Endodermal cell (in vitro differentiated cells): ENCODE measurements around the gene CA11. TPM values are rescaled to one million over a fixed set of nuclear protein-coding genes. Genes with fewer than 3 reads are reported as not detected.

Source experiments
- DNase-seq: peaks from one replicate; pipeline ENCODE4 v3.0.0-alpha.2; 2017
- H3K27ac ChIP-seq: 2 replicates; pipeline ENCODE4 v1.5.1; 2013; ENCODE audit warnings: mild to moderate bottlenecking, low read depth, low read length, moderate library complexity
- H3K27me3 ChIP-seq: 2 replicates; pipeline ENCODE4 v1.6.1; 2013; ENCODE audit warnings: mild to moderate bottlenecking, low read length, moderate library complexity; ENCODE audit not compliant: insufficient read depth, control insufficient read depth, poor library complexity, severe bottlenecking
- H3K36me3 ChIP-seq: 2 replicates; pipeline ENCODE4 v1.7.0; 2013; ENCODE audit warnings: mild to moderate bottlenecking, low read length, moderate library complexity; ENCODE audit not compliant: control insufficient read depth, insufficient read depth
- H3K4me1 ChIP-seq: one replicate; pipeline ENCODE4 v1.7.0; 2013; ENCODE audit warnings: low read length; ENCODE audit not compliant: control insufficient read depth, insufficient read depth
- H3K4me3 ChIP-seq: 2 replicates; pipeline ENCODE4 v1.5.1; 2013; ENCODE audit warnings: mild to moderate bottlenecking, low read length, moderate library complexity
- H3K9ac ChIP-seq: 2 replicates; pipeline ENCODE4 v1.6.1; 2013; ENCODE audit warnings: mild to moderate bottlenecking, low read length, moderate library complexity; ENCODE audit not compliant: poor library complexity, severe bottlenecking; ENCODE audit errors: extremely low read depth
- H3K9me3 ChIP-seq: 2 replicates; pipeline ENCODE4 v1.6.1; 2013; ENCODE audit warnings: mild to moderate bottlenecking, low read length, moderate library complexity; ENCODE audit not compliant: control insufficient read depth
- H3K27ac Mint-ChIP-seq: 2 replicates; pipeline ENCODE4 v1.8.0; 2020; ENCODE audit warnings: mixed read lengths
- H3K27me3 Mint-ChIP-seq: 2 replicates; pipeline ENCODE4 v1.8.0; 2021; ENCODE audit warnings: mild to moderate bottlenecking, mixed read lengths; ENCODE audit not compliant: insufficient read depth
- H3K36me3 Mint-ChIP-seq: 2 replicates; pipeline ENCODE4 v1.8.0; 2020; ENCODE audit warnings: low read depth, mixed read lengths
- H3K4me1 Mint-ChIP-seq: 2 replicates; pipeline ENCODE4 v1.8.0; 2020; ENCODE audit warnings: mixed read lengths
- H3K4me3 Mint-ChIP-seq: 2 replicates; pipeline ENCODE4 v1.8.0; 2020; ENCODE audit warnings: mild to moderate bottlenecking, moderate library complexity, mixed read lengths
- H3K9me3 Mint-ChIP-seq: 2 replicates; pipeline ENCODE4 v1.8.0; 2020; ENCODE audit warnings: mild to moderate bottlenecking, mixed read lengths
- CTCF ChIP-seq: fragments of 200-600 bp; sonication (generic); conservative IDR thresholded peaks from 2 replicates; pipeline ENCODE4 v1.5.0; 2021; ENCODE audit warnings: antibody characterized with exemption, mild to moderate bottlenecking
- WGBS, 2 experiments: methylation state at CpG; one replicate each; pipeline versions ENCODE4 v1.1.5 to v1.1.7; 2013; ENCODE audit warnings: missing lambda C conversion rate in 2 of 2, mixed read lengths in 1 of 2; ENCODE audit not compliant: insufficient coverage in 1 of 2, insufficient read length in 1 of 2; 5-methylcytosine and 5-hydroxymethylcytosine counted together
- total RNA-seq, 2 donors: library from RNA; stranded (reverse); fragmentation: NEBNext Ultra II Directional in 1 of 2; extraction: Animal tissue kit (Norgen Biotek cat#: 25700) in 1 of 2; gene quantifications; 2 replicates in 1 of 2; 3 replicates in 1 of 2; pipeline ENCODE4 v1.2.1, GENCODE V29; 2021

The CA11 gene
- total RNA-seq, 2 donors from 2014 or later = 75.0 to 82.6 TPM

GRCh38 chr19:48678201-48678600 lies 32.2 kb upstream of the CA11 start:
- H3K27ac Mint-ChIP-seq = no peak overlapping the region
- no peak for DNase-seq
- no peak overlapping the region for H3K4me3 ChIP-seq
- no peaks in the 10 kb centered on the region for H3K4me1 ChIP-seq
- no peaks in the 10 kb centered on the region for H3K36me3 ChIP-seq
- no peaks in the 10 kb centered on the region for H3K27me3 ChIP-seq
- H3K27me3 Mint-ChIP-seq = peaks cover 15% of the 10 kb centered on the region
- H3K9ac ChIP-seq = no peak overlapping the region
- 78 to 100% methylated on average over 1 to 4 of the region's 4 CpGs for WGBS, 2 experiments
- no peak overlapping the region for H3K4me3 Mint-ChIP-seq
- H3K36me3 Mint-ChIP-seq = no peaks in the 10 kb centered on the region
- H3K27ac ChIP-seq = no peak overlapping the region
- peaks cover 10% of the 10 kb centered on the region for H3K4me1 Mint-ChIP-seq
- no peaks in the 10 kb centered on the region for H3K9me3 ChIP-seq
- no peak for TF ChIP-seq CTCF
- no peaks in the 10 kb centered on the region for H3K9me3 Mint-ChIP-seq

GRCh38 chr19:48676887-48677286 lies 30.9 kb upstream of the CA11 start:
- H3K4me3 ChIP-seq = no peak overlapping the region
- Mint-ChIP-seq H3K27me3 (peaks cover 17% of the 10 kb centered on the region), H3K4me1 (peaks cover 10% of the 10 kb centered on the region), H3K9me3 (no peaks in the 10 kb centered on the region), H3K4me3 (no peak overlapping the region), H3K36me3 (no peaks in the 10 kb centered on the region), H3K27ac (no peak overlapping the region)
- H3K9me3 ChIP-seq = no peaks in the 10 kb centered on the region
- H3K36me3 ChIP-seq = no peaks in the 10 kb centered on the region
- no peak for TF ChIP-seq CTCF
- H3K27me3 ChIP-seq = no peaks in the 10 kb centered on the region
- WGBS, 2 experiments = 94 to 96% methylated on average over 13 of the region's 13 CpGs
- no peaks in the 10 kb centered on the region for H3K4me1 ChIP-seq
- H3K27ac ChIP-seq = no peak overlapping the region
- no peak for DNase-seq
- H3K9ac ChIP-seq = no peak overlapping the region

- DNase-seq = no peak
- Histone ChIP-seq H3K4me3 (no peak overlapping the region), H3K27me3 (no peaks in the 10 kb centered on the region), H3K4me1 (no peaks in the 10 kb centered on the region), H3K9ac (no peak overlapping the region), H3K27ac (no peak overlapping the region), H3K9me3 (no peaks in the 10 kb centered on the region), H3K36me3 (no peaks in the 10 kb centered on the region)
- TF ChIP-seq CTCF = no peak
- no peaks in the 10 kb centered on the region for H3K36me3 Mint-ChIP-seq
- H3K9me3 Mint-ChIP-seq = no peaks in the 10 kb centered on the region
- no peak overlapping the region for H3K27ac Mint-ChIP-seq
- peaks cover 17% of the 10 kb centered on the region for H3K27me3 Mint-ChIP-seq
- no peak overlapping the region for H3K4me3 Mint-ChIP-seq
- 93 to 95% methylated on average over 16 to 17 of the region's 17 CpGs for WGBS, 2 experiments
- H3K4me1 Mint-ChIP-seq = peaks cover 10% of the 10 kb centered on the region
Measured at GRCh38 chr19:48676487-48676886, 30.5 kb upstream of the CA11 start.
